HCT116 (cell line): Measurements from ENCODE around the gene STARD8. TPM values are rescaled to one million over a fixed set of nuclear protein-coding genes. Genes with fewer than 3 reads are reported as not detected.
"Not testable (repeated sequence)": the region's sequence is repeated elsewhere in the genome, so short reads cannot be mapped to it uniquely, and the experiment has no call there.

Experiments used
- ATAC-seq: fragments of 200-7000 bp; cut with Tn5 transposase; 2 replicates; pipeline ENCODE4 v1.9.1; 2020; ENCODE audit warnings: mild to moderate bottlenecking, moderate library complexity
- BruUV-seq: library from RNA; stranded (reverse); fragments of 400-500 nt; replicated peaks from 2 replicates; lab custom pipeline; 2021; lab: Mats Ljungman, UMichigan
- CTCF ChIA-PET: fragments of 300-600 bp; sonication (Branson Sonifier 250); formaldehyde crosslinking; loops from one replicate; lab custom pipeline; 2021; ENCODE audit warnings: antibody characterized with exemption; lab: Charles Lee
- POLR2A ChIA-PET: fragments of 300-600, 350-600 bp; sonication (Branson Sonifier 250); formaldehyde crosslinking; loops from one replicate; lab custom pipeline; 2021; ENCODE audit warnings: antibody characterized with exemption; lab: Charles Lee
- RAD21 ChIA-PET, 2 experiments: fragments of 300-600 bp; sonication (Branson Sonifier 250); formaldehyde crosslinking; loops; one replicate each; lab custom pipeline; 2023; ENCODE audit warnings: low total read pairs in 2 of 2; ENCODE audit not compliant: uncharacterized antibody in 2 of 2, unreplicated experiment in 2 of 2, low non-redundant PET in 1 of 2; lab: Charles Lee
- DNase-seq: peaks from one replicate; pipeline ENCODE4 v3.0.0-alpha.2; 2010; ENCODE audit warnings: low read depth, low spot score
- H2AFZ ChIP-seq: fragments of 200-600 bp; shearing (Covaris generic), sonication (generic); 2 replicates; pipeline ENCODE4 v1.6.1; 2017; ENCODE audit warnings: low read depth, mixed run types, mixed read lengths, antibody characterized with exemption, low read length; ENCODE audit not compliant: poor library complexity, severe bottlenecking
- H3K27ac ChIP-seq: 2 replicates; pipeline ENCODE4 v1.5.1; 2012; ENCODE audit warnings: low read depth, low read length
- H3K27me3 ChIP-seq: fragments of 200-600 bp; sonication (generic); 2 replicates; pipeline ENCODE4 v1.6.1; 2016; ENCODE audit warnings: mixed run types, low read length, mixed read lengths; ENCODE audit not compliant: insufficient read depth
- H3K36me3 ChIP-seq, 2 experiments: fragments of 200-500 bp in 1 of 2; fragments of 200-600 bp in 1 of 2; sonication (Bioruptor generic) in 1 of 2; sonication (generic) in 1 of 2; 2 replicates each; pipeline versions ENCODE4 v1.5.1 to v1.6.1; 2014 to 2016; ENCODE audit warnings: low read length in 2 of 2, inconsistent platforms in 1 of 2, mixed read lengths in 1 of 2, mixed run types in 1 of 2; ENCODE audit not compliant: insufficient read depth in 2 of 2, control insufficient read depth in 1 of 2
- H3K4me1 ChIP-seq, 2 experiments: fragments of 200-600 bp in 1 of 2; sonication (generic) in 1 of 2; 2 replicates each; pipeline versions ENCODE4 v1.5.1 to v1.6.1; 2012 to 2017; ENCODE audit warnings: low read length in 2 of 2, inconsistent platforms in 1 of 2, mild to moderate bottlenecking in 1 of 2, mixed read lengths in 1 of 2, mixed run types in 1 of 2, moderate library complexity in 1 of 2; ENCODE audit not compliant: insufficient read depth in 2 of 2, control insufficient read depth in 1 of 2
- H3K4me2 ChIP-seq: fragments of 200-600 bp; sonication (generic); 2 replicates; pipeline ENCODE4 v1.6.1; 2017; ENCODE audit warnings: mixed run types, low read length, mixed read lengths
- H3K4me3 ChIP-seq, 2 experiments: fragments of 200-600 bp in 1 of 2; sonication (generic) in 1 of 2; replicated peaks in 1 of 2; 2 replicates each; pipeline ENCODE4 v1.5.1; 2011 to 2016; ENCODE audit warnings: low read length in 2 of 2, control low read depth in 1 of 2, low read depth in 1 of 2, mild to moderate bottlenecking in 1 of 2, mixed read lengths in 1 of 2, mixed run types in 1 of 2
- H3K79me2 ChIP-seq: fragments of 200-600 bp; sonication (generic); 2 replicates; pipeline ENCODE4 v1.6.1; 2017; ENCODE audit warnings: mild to moderate bottlenecking, mixed run types, low read length, moderate library complexity, mixed read lengths; ENCODE audit not compliant: insufficient read depth
- H3K9ac ChIP-seq: fragments of 200-600 bp; sonication (generic); 2 replicates; pipeline ENCODE4 v1.6.1; 2016; ENCODE audit warnings: low read length, mixed read lengths
- H3K9me2 ChIP-seq: fragments of 200-600 bp; sonication (generic), shearing (Covaris generic); 2 replicates; pipeline ENCODE4 v1.6.1; 2017; ENCODE audit warnings: mixed run types, mild to moderate bottlenecking, moderate library complexity; ENCODE audit not compliant: insufficient read depth
- H3K9me3 ChIP-seq, 2 experiments: fragments of 200-500 bp in 1 of 2; fragments of 200-600 bp in 1 of 2; sonication (Bioruptor generic) in 1 of 2; sonication (generic) in 1 of 2; 2 replicates each; pipeline ENCODE4 v1.6.1; 2014 to 2017; ENCODE audit warnings: low read length in 2 of 2, mixed read lengths in 2 of 2, inconsistent platforms in 1 of 2, low read depth in 1 of 2, mild to moderate bottlenecking in 1 of 2, mixed run types in 1 of 2, moderate library complexity in 1 of 2; ENCODE audit not compliant: control insufficient read depth in 1 of 2, insufficient read depth in 1 of 2
- H4K20me1 ChIP-seq: fragments of 200-600 bp; sonication (generic), shearing (Covaris generic); 2 replicates; pipeline ENCODE4 v1.6.1; 2017; ENCODE audit warnings: mixed run types, mild to moderate bottlenecking, moderate library complexity; ENCODE audit not compliant: insufficient read depth
- ATF3 ChIP-seq: IDR thresholded peaks from 2 replicates; pipeline ENCODE4 v1.6.1; 2012
- CTCF ChIP-seq, 3 experiments: fragments of 200-600 bp in 1 of 3; sonication (generic) in 1 of 3; IDR thresholded peaks in 2 of 3; conservative IDR thresholded peaks in 1 of 3; 2 replicates each; pipeline ENCODE4 v1.5.1; 2012 to 2017; ENCODE audit warnings: low read depth in 2 of 3, low read length in 2 of 3, antibody characterized with exemption in 1 of 3, borderline replicate concordance in 1 of 3, control low read depth in 1 of 3, mild to moderate bottlenecking in 1 of 3, mixed read lengths in 1 of 3, mixed run types in 1 of 3, moderate library complexity in 1 of 3; ENCODE audit not compliant: insufficient read depth in 1 of 3
- EGR1 ChIP-seq: IDR thresholded peaks from 2 replicates; pipeline ENCODE4 v1.6.1; 2012; ENCODE audit warnings: low read depth
- ELF1 ChIP-seq: IDR thresholded peaks from 2 replicates; pipeline ENCODE4 v1.6.1; 2012; ENCODE audit warnings: low read depth, borderline replicate concordance
- FOSL1 ChIP-seq: IDR thresholded peaks from 2 replicates; pipeline ENCODE4 v1.6.1; 2012; ENCODE audit warnings: low read depth
- JUND ChIP-seq: IDR thresholded peaks from 2 replicates; pipeline ENCODE4 v1.6.1; 2012
- MAX ChIP-seq: IDR thresholded peaks from 2 replicates; pipeline ENCODE4 v1.6.1; 2012
- SP1 ChIP-seq: IDR thresholded peaks from 2 replicates; pipeline ENCODE4 v1.6.1; 2012; ENCODE audit warnings: low read depth
- SRF ChIP-seq: IDR thresholded peaks from 2 replicates; pipeline ENCODE4 v1.6.1; 2012; ENCODE audit warnings: low read depth
- TCF7L2 ChIP-seq: IDR thresholded peaks from 2 replicates; pipeline ENCODE4 v1.7.0; 2011; ENCODE audit warnings: borderline replicate concordance, inconsistent platforms; ENCODE audit not compliant: insufficient read depth, insufficient read length; ENCODE audit errors: extremely low read depth
- YY1 ChIP-seq: IDR thresholded peaks from 2 replicates; pipeline ENCODE4 v1.6.1; 2011; ENCODE audit warnings: low read length, low read depth, moderate library complexity, mild to moderate bottlenecking; ENCODE audit not compliant: insufficient replicate concordance; ENCODE audit errors: extremely low read depth
- ZBTB33 ChIP-seq: IDR thresholded peaks from 2 replicates; pipeline ENCODE4 v1.6.1; 2011; ENCODE audit warnings: mild to moderate bottlenecking, low read length, moderate library complexity; ENCODE audit not compliant: insufficient replicate concordance; ENCODE audit errors: extremely low read depth
- ZFX ChIP-seq: fragments of 450-650 bp; IDR thresholded peaks from 2 replicates; pipeline ENCODE4 v1.6.1; 2017
- ZNF274 ChIP-seq: fragments of 200-500 bp; sonication (Bioruptor generic); IDR thresholded peaks from 2 replicates; pipeline ENCODE4 v1.6.1; 2014; ENCODE audit warnings: mild to moderate bottlenecking, low read depth, low read length, inconsistent platforms
- intact Hi-C: fragments of 100-400 bp; cut with micrococcal nuclease; formaldehyde crosslinking; loops from 2 replicates; pipeline ENCODE4 v1.10.0; 2022
- total RNA-seq: library from RNA; stranded (reverse); gene quantifications from one replicate; pipeline ENCODE4 v1.2.1, GENCODE V29; 2021; ENCODE audit not compliant: unreplicated experiment

Gene STARD8
- total RNA-seq, 1 experiment from 2014 or later = 5.4 TPM

GRCh38 chrX:68686097-68686977, 38.9 kb downstream of the STARD8 start:
- Histone ChIP-seq H3K9me3 (no peaks in the 10 kb centered on the region), H3K4me1 (no peaks in the 10 kb centered on the region), H3K9ac (no peak overlapping the region), H3K27ac (no peak overlapping the region), H4K20me1 (no peaks in the 10 kb centered on the region), H3K4me3 (no peak overlapping the region), H3K4me2 (no peak overlapping the region), H3K79me2 (no peaks in the 10 kb centered on the region), H2AFZ (no peak overlapping the region), H3K9me2 (no peaks in the 10 kb centered on the region), H3K36me3 (no peaks in the 10 kb centered on the region), H3K27me3 (no peaks in the 10 kb centered on the region)
- ATAC-seq (no peak), DNase-seq (no peak)
- ChIA-PET POLR2A (no interaction called here), RAD21 (no interaction called here), CTCF (no interaction called here)
- TF ChIP-seq SP1 (no peak), SRF (no peak), ELF1 (no peak), ZNF274 (no peak), ZFX (no peak), ATF3 (no peak), YY1 (no peak), MAX (no peak), JUND (no peak), EGR1 (no peak), FOSL1 (no peak), ZBTB33 (no peak), CTCF (IDR thresholded peaks at IDR 0.05 in 2 of 3, conservative IDR thresholded peaks at IDR 0.05 in 1 of 3; ENCODE audit: borderline replicate concordance in 1 of 3, insufficient read depth in 1 of 3, low read depth in 2 of 3, low read length in 2 of 3) (no peak), TCF7L2 (no peak)
- intact Hi-C loops = no loop called here
- BruUV-seq = no TSS peak

GRCh38 chrX:68688931-68689330, 41.5 kb downstream of the STARD8 start:
- H3K4me1 ChIP-seq, DNase-seq, H3K9me2 ChIP-seq, H3K36me3 ChIP-seq, H3K27ac ChIP-seq, RAD21 ChIA-PET, H3K9ac ChIP-seq, H3K4me2 ChIP-seq, ATAC-seq, H4K20me1 ChIP-seq, BruUV-seq, H3K4me3 ChIP-seq, CTCF ChIA-PET, H3K79me2 ChIP-seq, H3K9me3 ChIP-seq, intact Hi-C loops, H2AFZ ChIP-seq, POLR2A ChIA-PET, H3K27me3 ChIP-seq: not testable (repeated sequence)
